ENCODE results near the gene CCDC68. TPM values are rescaled to one million over a fixed set of nuclear protein-coding genes. Genes with fewer than 3 reads are reported as not detected.
"Not testable (repeated sequence)": the region's sequence is repeated elsewhere in the genome, so short reads cannot be mapped to it uniquely, and the experiment has no call there.

Gene CCDC68
- total RNA-seq, 2 experiments from 2014 or later: not detected

GRCh38 chr18:54983041-54983686, 23.9 kb upstream of the CCDC68 start:
- Mint-ChIP-seq H3K36me3 (ENCODE audit: low read depth) (no peaks in the 10 kb centered on the region), H3K4me1 (no peaks in the 10 kb centered on the region), H3K27me3 (peaks cover 2% of the 10 kb centered on the region), H3K9me3 (ENCODE audit: low read depth) (no peaks in the 10 kb centered on the region), H3K27ac (no peak overlapping the region), H3K4me3 (no peak overlapping the region)
- ChIA-PET POLR2A (no interaction called here), CTCF (interaction anchor here (0.6 to 1.9 kb wide), 22 partner anchors 8 to 591 kb away, joined by 3 to 10 read pairs (median 4); partner anchors contain the start of gene RAB27B)
- DNase-seq (no peak), ATAC-seq (peak; percentile 66)
- intact Hi-C loops (cut with DNase I, micrococcal nuclease): loop anchor here (1.0 to 5.0 kb wide), 6 partner anchors 36 to 590 kb away; no protein-coding TSS in a partner anchor

GRCh38 chr18:54981076-54981475, 21.8 kb upstream of the CCDC68 start:
- no peaks in the 10 kb centered on the region for H3K9me3 Mint-ChIP-seq (ENCODE audit: low read depth)

GRCh38 chr18:54975598-54975997, 16.3 kb upstream of the CCDC68 start:
- DNase-seq: no peak
- intact Hi-C loops (cut with DNase I, micrococcal nuclease): no loop called here
- Mint-ChIP-seq H3K27me3 (no peaks in the 10 kb centered on the region), H3K36me3 (ENCODE audit: low read depth) (no peaks in the 10 kb centered on the region), H3K9me3 (ENCODE audit: low read depth) (no peaks in the 10 kb centered on the region), H3K27ac (no peak overlapping the region), H3K4me1 (no peaks in the 10 kb centered on the region), H3K4me3 (no peak overlapping the region)
- POLR2A ChIA-PET: no interaction called here
- CTCF ChIA-PET: interaction anchor here (0.7 to 1.4 kb wide), 2 partner anchors 8 to 875 kb away, joined by 3 to 8 read pairs; no protein-coding TSS in a partner anchor
- ATAC-seq: no peak

More at GRCh38 chr18:54981076-54981475, 21.8 kb upstream of the CCDC68 start:
- intact Hi-C loops (cut with DNase I, micrococcal nuclease): loop anchor here in 1 of 2 experiments (5.0 kb wide), 1 partner anchor 424 kb away; no protein-coding TSS in a partner anchor
- no peak overlapping the region for H3K4me3 Mint-ChIP-seq
- no peaks in the 10 kb centered on the region for H3K27me3 Mint-ChIP-seq
- ChIA-PET POLR2A (no interaction called here), CTCF (no interaction called here)
- H3K27ac Mint-ChIP-seq: no peak overlapping the region
- H3K36me3 Mint-ChIP-seq (ENCODE audit: low read depth): no peaks in the 10 kb centered on the region
- no peak for ATAC-seq
- no peaks in the 10 kb centered on the region for H3K4me1 Mint-ChIP-seq
- no peak for DNase-seq

GRCh38 chr18:54973046-54973445, 13.8 kb upstream of the CCDC68 start:
- CTCF ChIA-PET: no interaction called here
- no peaks in the 10 kb centered on the region for H3K4me1 Mint-ChIP-seq
- ATAC-seq (no peak), DNase-seq (no peak)
- POLR2A ChIA-PET: no interaction called here
- H3K27me3 Mint-ChIP-seq: no peaks in the 10 kb centered on the region
- H3K4me3 Mint-ChIP-seq: no peak overlapping the region
- no peak overlapping the region for H3K27ac Mint-ChIP-seq
- intact Hi-C loops (cut with DNase I, micrococcal nuclease): no loop called here
- H3K9me3 Mint-ChIP-seq (ENCODE audit: low read depth): no peaks in the 10 kb centered on the region
- H3K36me3 Mint-ChIP-seq (ENCODE audit: low read depth): no peaks in the 10 kb centered on the region

- Mint-ChIP-seq H3K36me3 (ENCODE audit: low read depth) (no peaks in the 10 kb centered on the region), H3K4me1 (no peaks in the 10 kb centered on the region), H3K9me3 (ENCODE audit: low read depth) (no peaks in the 10 kb centered on the region), H3K27me3 (peaks cover 6% of the 10 kb centered on the region), H3K27ac (no peak overlapping the region), H3K4me3 (no peak overlapping the region)
- no peak for ATAC-seq
- no peak for DNase-seq
- POLR2A ChIA-PET: no interaction called here
- CTCF ChIA-PET: no interaction called here
- intact Hi-C loops (cut with DNase I, micrococcal nuclease): no loop called here
Measured at GRCh38 chr18:54968807-54969206, 9.5 kb upstream of the CCDC68 start.

GRCh38 chr18:54968237-54968636, 9.0 kb upstream of the CCDC68 start:
- H3K9me3 Mint-ChIP-seq (ENCODE audit: low read depth); H3K4me3 Mint-ChIP-seq; POLR2A ChIA-PET; intact Hi-C loops (cut with DNase I, micrococcal nuclease); CTCF ChIA-PET; DNase-seq; H3K36me3 Mint-ChIP-seq (ENCODE audit: low read depth); ATAC-seq; H3K27me3 Mint-ChIP-seq; H3K4me1 Mint-ChIP-seq; H3K27ac Mint-ChIP-seq: not testable (repeated sequence)

GRCh38 chr18:54967786-54968185, 8.5 kb upstream of the CCDC68 start:
- Mint-ChIP-seq H3K27me3 (peaks cover 12% of the 10 kb centered on the region), H3K4me1 (no peaks in the 10 kb centered on the region), H3K4me3 (no peak overlapping the region), H3K27ac (no peak overlapping the region), H3K36me3 (ENCODE audit: low read depth) (no peaks in the 10 kb centered on the region), H3K9me3 (ENCODE audit: low read depth) (no peaks in the 10 kb centered on the region)
- ChIA-PET CTCF (no interaction called here), POLR2A (no interaction called here)
- no peak for DNase-seq
- ATAC-seq: no peak
- intact Hi-C loops (cut with DNase I, micrococcal nuclease): no loop called here

GRCh38 chr18:54964741-54965140, 5.5 kb upstream of the CCDC68 start:
- ChIA-PET POLR2A (no interaction called here), CTCF (no interaction called here)
- ATAC-seq (no peak), DNase-seq (no peak)
- Mint-ChIP-seq H3K36me3 (ENCODE audit: low read depth) (no peaks in the 10 kb centered on the region), H3K9me3 (ENCODE audit: low read depth) (no peaks in the 10 kb centered on the region), H3K27me3 (peaks cover 23% of the 10 kb centered on the region), H3K27ac (no peak overlapping the region), H3K4me1 (no peaks in the 10 kb centered on the region), H3K4me3 (no peak overlapping the region)
- intact Hi-C loops (cut with DNase I, micrococcal nuclease): no loop called here

- H3K4me1 Mint-ChIP-seq: no peaks in the 10 kb centered on the region
- H3K4me3 Mint-ChIP-seq: no peak overlapping the region
- H3K27me3 Mint-ChIP-seq: peaks cover 35% of the 10 kb centered on the region
- H3K9me3 Mint-ChIP-seq (ENCODE audit: low read depth): no peaks in the 10 kb centered on the region
- no peak for DNase-seq
- ChIA-PET CTCF (no interaction called here), POLR2A (no interaction called here)
- ATAC-seq: no peak
- intact Hi-C loops (cut with DNase I, micrococcal nuclease): no loop called here
- H3K36me3 Mint-ChIP-seq (ENCODE audit: low read depth): no peaks in the 10 kb centered on the region
- H3K27ac Mint-ChIP-seq: no peak overlapping the region
Measured at GRCh38 chr18:54962919-54963645, 3.8 kb upstream of the CCDC68 start.

GRCh38 chr18:54961868-54962267, 2.6 kb upstream of the CCDC68 start:
- no peaks in the 10 kb centered on the region for H3K4me1 Mint-ChIP-seq
- H3K36me3 Mint-ChIP-seq (ENCODE audit: low read depth): no peaks in the 10 kb centered on the region
- H3K27me3 Mint-ChIP-seq: peaks cover 38% of the 10 kb centered on the region
- no peak overlapping the region for H3K4me3 Mint-ChIP-seq
- H3K27ac Mint-ChIP-seq: no peak overlapping the region
- no peak for DNase-seq
- intact Hi-C loops (cut with DNase I, micrococcal nuclease): no loop called here
- ChIA-PET POLR2A (no interaction called here), CTCF (interaction anchor here (1.1 kb wide), 1 partner anchor 21 kb away, joined by 4 read pairs; no protein-coding TSS in a partner anchor)
- H3K9me3 Mint-ChIP-seq (ENCODE audit: low read depth): no peaks in the 10 kb centered on the region
- no peak for ATAC-seq

- intact Hi-C loops (cut with DNase I, micrococcal nuclease): no loop called here
- H3K4me3 Mint-ChIP-seq: no peak overlapping the region
- H3K27me3 Mint-ChIP-seq: peaks cover 40% of the 10 kb centered on the region
- H3K36me3 Mint-ChIP-seq (ENCODE audit: low read depth): no peaks in the 10 kb centered on the region
- POLR2A ChIA-PET: no interaction called here
- H3K4me1 Mint-ChIP-seq: no peaks in the 10 kb centered on the region
- ATAC-seq (no peak), DNase-seq (no peak)
- no peak overlapping the region for H3K27ac Mint-ChIP-seq
- no peaks in the 10 kb centered on the region for H3K9me3 Mint-ChIP-seq (ENCODE audit: low read depth)
- CTCF ChIA-PET: interaction anchor here (0.6 to 1.2 kb wide), 4 partner anchors 10 to 279 kb away, joined by 3 to 4 read pairs (median 3); no protein-coding TSS in a partner anchor
Measured at GRCh38 chr18:54961016-54961423, 1.8 kb upstream of the CCDC68 start.

GRCh38 chr18:54960197-54960596, 936 bp upstream of the CCDC68 start:
- Mint-ChIP-seq H3K9me3 (ENCODE audit: low read depth) (no peaks in the 10 kb centered on the region), H3K27me3 (peaks cover 43% of the 10 kb centered on the region), H3K4me1 (no peaks in the 10 kb centered on the region), H3K4me3 (no peak overlapping the region), H3K36me3 (ENCODE audit: low read depth) (no peaks in the 10 kb centered on the region), H3K27ac (no peak overlapping the region)
- ATAC-seq (no peak), DNase-seq (no peak)
- intact Hi-C loops (cut with DNase I, micrococcal nuclease): no loop called here
- ChIA-PET POLR2A (no interaction called here), CTCF (interaction anchor here (1.0 to 1.2 kb wide), 2 partner anchors 9 to 13 kb away, joined by 3 read pairs; no protein-coding TSS in a partner anchor)
